ENCODE results near the gene ANKRD39.

The ANKRD39 gene

DNA sequence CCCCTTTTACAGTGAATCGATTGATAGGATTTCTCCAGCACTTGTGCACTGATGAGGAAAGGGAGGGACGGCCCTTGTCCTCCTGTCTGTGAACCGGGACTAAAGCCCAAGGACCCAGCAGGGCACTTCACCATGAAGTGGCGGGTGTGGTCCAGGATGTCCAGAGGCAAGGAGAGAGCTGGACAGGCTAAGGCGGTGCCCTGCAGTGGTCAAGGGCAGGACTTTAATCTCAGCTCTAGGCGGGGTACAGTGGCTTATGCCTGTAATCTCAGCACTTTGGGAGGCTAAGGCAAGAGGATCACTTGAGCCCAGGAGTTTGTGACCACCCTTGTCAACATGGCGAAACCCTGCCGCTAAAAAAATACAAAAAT, 40.3 kb upstream of the ANKRD39 start:
- no peak for TF ChIP-seq CTCF (IDR thresholded peaks at IDR 0.05; ENCODE audit: extremely low read depth, missing control alignments)
- no peak for DNase-seq (ENCODE audit: low spot score)

- no peak for DNase-seq (ENCODE audit: low spot score)
- TF ChIP-seq CTCF (IDR thresholded peaks at IDR 0.05; ENCODE audit: extremely low read depth, missing control alignments), result no peak
These were observed 39.8 kb upstream of the ANKRD39 start for GRCh38 chr2:96897491-96898134.

GRCh38 chr2:96895746-96896651, 38.2 kb upstream of the ANKRD39 start:
- DNase-seq (ENCODE audit: low spot score), result no peak
- no peak for TF ChIP-seq CTCF (IDR thresholded peaks at IDR 0.05; ENCODE audit: extremely low read depth, missing control alignments)

GRCh38 chr2:96895032-96895745, 37.4 kb upstream of the ANKRD39 start:
- no peak for TF ChIP-seq CTCF (IDR thresholded peaks at IDR 0.05; ENCODE audit: extremely low read depth, missing control alignments)

DNA sequence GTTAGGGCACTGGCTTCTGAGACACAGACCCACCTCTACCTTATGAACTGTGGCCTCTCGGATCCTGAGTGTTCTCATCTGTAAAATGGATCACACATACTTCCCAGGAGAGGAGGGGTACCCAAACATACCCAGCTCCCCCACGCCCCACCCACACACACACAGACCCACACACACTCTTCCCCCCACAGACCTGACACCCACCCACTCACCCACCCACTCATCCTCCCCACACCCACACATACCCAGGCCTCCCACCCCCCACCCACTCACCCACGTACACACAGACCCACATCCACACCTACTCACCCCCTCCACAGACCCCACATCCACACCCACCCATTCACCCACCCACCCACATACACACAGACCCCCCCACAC, 36.3 kb upstream of the ANKRD39 start:
- DNase-seq (ENCODE audit: low spot score), result no peak
- no peak for TF ChIP-seq CTCF (IDR thresholded peaks at IDR 0.05; ENCODE audit: extremely low read depth, missing control alignments)

More at GRCh38 chr2:96895032-96895745, 37.4 kb upstream of the ANKRD39 start:
- no peak for DNase-seq (ENCODE audit: low spot score)

DNA sequence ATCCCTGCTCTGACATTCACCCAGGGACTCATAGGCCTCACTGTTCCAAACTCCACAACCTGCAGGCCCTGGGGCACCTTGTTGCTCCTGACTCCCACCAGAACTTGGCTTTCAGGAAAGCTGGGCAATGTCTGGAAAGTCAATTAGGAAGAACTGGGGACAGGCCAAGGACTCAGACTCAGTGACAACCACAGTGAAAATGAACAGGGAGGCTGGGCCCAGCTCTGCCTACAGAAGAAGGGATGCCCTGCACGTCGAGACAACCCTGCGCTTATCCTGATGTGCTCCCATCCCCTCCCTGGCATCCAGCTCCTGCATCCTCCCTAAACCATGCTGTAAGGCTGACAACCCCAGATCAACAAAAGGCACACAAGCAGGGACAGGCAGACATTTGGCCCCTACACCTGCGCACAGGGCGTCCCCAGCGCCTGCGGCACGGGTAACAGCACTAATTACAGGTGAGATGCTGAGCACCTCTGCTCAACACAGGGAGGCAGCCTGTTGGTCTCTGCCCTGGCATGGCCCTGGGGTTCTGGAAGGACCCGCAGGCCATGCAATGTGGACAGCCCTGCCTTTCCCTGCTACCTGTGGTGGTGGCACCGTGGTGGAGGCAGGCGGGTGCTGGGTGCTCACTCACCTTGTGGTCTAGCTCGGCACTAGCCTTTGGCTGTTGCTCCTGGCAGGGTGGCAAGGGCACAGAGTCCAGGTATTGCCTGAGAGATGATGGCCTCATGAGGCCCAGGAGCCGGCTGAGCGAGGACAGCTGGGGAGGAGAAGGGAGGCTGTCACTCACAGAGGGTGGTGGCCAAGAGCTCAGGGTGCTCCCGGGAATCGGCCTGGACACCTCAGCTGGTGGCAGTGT, 35.7 kb upstream of the ANKRD39 start:
- DNase-seq (ENCODE audit: low spot score), result no peak
- TF ChIP-seq CTCF (IDR thresholded peaks at IDR 0.05; ENCODE audit: extremely low read depth, missing control alignments), result no peak
